Muscle layer of colon (tissue), 2 donors: Measurements from ENCODE around the gene SH2D1A.
"Not testable (repeated sequence)": the region's sequence is repeated elsewhere in the genome, so short reads cannot be mapped to it uniquely, and the experiment has no call there.

ENCODE experiments used
- H3K27ac ChIP-seq: one replicate; pipeline ENCODE4 v1.7.0; 2013; ENCODE audit warnings: low read depth, mild to moderate bottlenecking, low read length, moderate library complexity
- H3K27me3 ChIP-seq, 2 donors: one replicate each; pipeline ENCODE4 v1.7.0; 2013; ENCODE audit warnings: low read length in 2 of 2, mild to moderate bottlenecking in 2 of 2; ENCODE audit not compliant: insufficient read depth in 2 of 2, control insufficient read depth in 1 of 2
- H3K36me3 ChIP-seq: one replicate; pipeline ENCODE4 v1.7.0; 2013; ENCODE audit warnings: mild to moderate bottlenecking, low read length; ENCODE audit not compliant: insufficient read depth
- H3K4me1 ChIP-seq: one replicate; pipeline ENCODE4 v1.7.0; 2013; ENCODE audit warnings: mild to moderate bottlenecking, low read length; ENCODE audit not compliant: insufficient read depth
- H3K4me3 ChIP-seq, 2 donors: one replicate each; pipeline ENCODE4 v1.7.0; 2013; ENCODE audit warnings: low read length in 2 of 2, low read depth in 1 of 2, mild to moderate bottlenecking in 1 of 2, moderate library complexity in 1 of 2
- H3K9ac ChIP-seq: one replicate; pipeline ENCODE4 v1.7.0; 2013; ENCODE audit warnings: low read length
- H3K9me3 ChIP-seq: one replicate; pipeline ENCODE4 v1.7.0; 2013; ENCODE audit warnings: mild to moderate bottlenecking, low read length
- donor health status: abdominal sarcoma.
- donor health status: Adenocarcinoma of cecum.

The SH2D1A gene

DNA sequence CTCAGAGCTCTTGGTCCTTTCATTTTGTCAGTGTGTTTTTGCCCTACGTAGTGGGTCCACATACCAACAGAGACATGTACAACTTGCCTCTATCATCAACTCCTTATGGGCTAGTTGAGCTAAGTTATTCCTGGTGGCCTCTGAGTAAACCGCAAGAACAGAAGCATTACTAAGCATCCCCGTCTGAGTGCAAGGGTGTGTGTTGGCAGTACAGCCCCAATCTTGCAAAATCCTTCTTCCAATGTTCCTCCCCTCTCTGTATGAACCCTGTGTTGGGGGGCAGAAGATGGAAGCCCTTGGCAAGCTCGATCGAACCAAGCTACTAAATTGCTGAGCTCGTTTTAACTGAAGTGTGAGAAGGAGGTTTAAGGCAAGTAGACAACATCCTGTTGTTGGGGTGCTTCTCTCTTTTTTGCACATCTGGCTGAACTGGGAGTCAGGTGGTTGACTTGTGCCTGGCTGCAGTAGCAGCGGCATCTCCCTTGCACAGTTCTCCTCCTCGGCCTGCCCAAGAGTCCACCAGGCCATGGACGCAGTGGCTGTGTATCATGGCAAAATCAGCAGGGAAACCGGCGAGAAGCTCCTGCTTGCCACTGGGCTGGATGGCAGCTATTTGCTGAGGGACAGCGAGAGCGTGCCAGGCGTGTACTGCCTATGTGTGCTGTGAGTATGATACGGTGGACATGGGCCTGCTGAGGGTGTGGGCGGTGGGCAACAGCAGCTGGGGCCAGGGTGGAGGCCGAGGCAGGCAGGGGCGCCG is at the start of gene SH2D1A:
TSS of gene SH2D1A (plus strand) at position 447 of the 760 bp plus-strand sequence. CDS start at position 527, 80 bp downstream.
- H3K4me1 ChIP-seq = no peaks in the 10 kb centered on the region
- H3K27me3 ChIP-seq = no peaks in the 10 kb centered on the region
- H3K36me3 ChIP-seq = no peaks in the 10 kb centered on the region
- no peaks in the 10 kb centered on the region for H3K9me3 ChIP-seq
- H3K4me3 ChIP-seq = no peak within 1 kb of the TSS
- H3K27ac ChIP-seq = no peak within 1 kb of the TSS
- H3K9ac ChIP-seq = no peak within 1 kb of the TSS

DNA sequence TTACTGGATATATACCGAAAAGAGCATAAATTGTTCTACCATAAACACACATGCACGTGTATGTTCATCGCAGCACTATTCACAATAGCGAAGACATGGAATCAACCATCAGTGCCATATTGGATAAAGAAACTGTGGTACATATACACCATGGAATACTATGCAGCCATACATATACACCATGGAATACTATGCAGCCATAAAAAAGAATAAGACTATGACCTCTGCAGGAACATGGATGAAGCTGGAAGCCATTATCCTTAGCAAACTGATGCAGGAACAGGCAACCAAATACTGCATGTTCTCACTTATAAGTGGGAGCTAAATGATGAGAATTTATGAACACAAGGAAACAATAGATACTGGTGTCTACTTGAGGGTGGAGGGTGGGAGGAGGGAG is 47.0 kb upstream of the SH2D1A start:
- not testable (repeated sequence) for H3K4me1 ChIP-seq, H3K4me3 ChIP-seq, H3K9ac ChIP-seq, H3K9me3 ChIP-seq, H3K36me3 ChIP-seq, H3K27me3 ChIP-seq, H3K27ac ChIP-seq

GRCh38 chrX:124300405-124300804 is 46.0 kb upstream of the SH2D1A start:
- Histone ChIP-seq H3K4me3 (no peak overlapping the region), H3K36me3 (no peaks in the 10 kb centered on the region), H3K9me3 (no peaks in the 10 kb centered on the region), H3K9ac (no peak overlapping the region), H3K27ac (no peak overlapping the region), H3K4me1 (no peaks in the 10 kb centered on the region), H3K27me3 (no peaks in the 10 kb centered on the region)

DNA sequence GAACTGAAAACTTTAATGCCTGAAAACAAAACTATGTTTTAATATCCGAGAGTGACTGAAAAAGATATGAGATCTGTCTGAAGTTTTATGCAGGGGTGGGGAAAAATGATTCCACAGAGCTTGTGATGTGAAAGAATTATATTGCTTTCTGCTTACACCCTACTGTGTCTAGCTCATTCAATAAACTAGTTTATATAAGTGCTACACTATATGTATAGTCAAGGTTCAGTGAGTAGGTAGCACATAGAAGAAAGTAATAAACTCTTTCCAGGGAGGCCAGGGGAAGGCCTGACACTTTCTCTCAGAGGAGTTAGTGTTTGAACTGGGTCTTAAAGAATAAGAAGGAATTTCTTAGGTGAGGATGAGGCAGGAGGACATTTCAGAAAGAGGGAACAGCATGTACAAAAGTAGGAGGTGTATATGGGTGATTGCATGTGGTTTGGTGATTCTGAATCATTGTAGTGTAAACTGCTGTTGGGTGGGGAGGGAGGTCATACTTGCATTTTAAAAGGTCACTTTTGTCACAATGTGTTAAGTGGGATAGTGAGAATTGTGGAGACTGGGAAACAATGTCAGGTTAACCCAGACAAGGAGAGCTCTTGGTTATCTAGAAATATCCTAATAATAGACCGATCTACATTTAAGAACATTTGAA is 39.0 kb upstream of the SH2D1A start:
- Histone ChIP-seq H3K27me3 (no peaks in the 10 kb centered on the region), H3K9ac (no peak overlapping the region), H3K4me3 (no peak overlapping the region), H3K9me3 (no peaks in the 10 kb centered on the region), H3K36me3 (no peaks in the 10 kb centered on the region), H3K4me1 (no peaks in the 10 kb centered on the region), H3K27ac (no peak overlapping the region)

DNA sequence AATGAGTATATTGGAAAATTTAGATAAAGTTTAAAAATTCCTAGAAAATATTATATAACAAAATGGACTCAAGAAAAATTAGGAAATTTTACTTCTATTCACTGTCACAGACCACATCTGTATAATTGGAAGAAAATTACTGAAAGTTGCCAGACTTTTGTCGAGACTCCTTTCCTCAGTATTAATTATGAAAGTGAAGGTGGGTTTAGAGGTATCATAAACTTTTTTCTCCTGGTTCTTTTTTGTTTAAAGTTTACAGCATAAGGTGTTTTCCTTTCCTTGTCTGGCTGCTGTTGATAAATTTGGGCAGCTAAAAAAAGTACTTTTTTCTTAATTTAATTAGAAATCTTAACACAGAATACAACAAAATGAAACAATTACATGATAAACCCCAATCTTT is 20.6 kb upstream of the SH2D1A start:
- Histone ChIP-seq H3K4me3 (no peak overlapping the region), H3K27me3 (no peaks in the 10 kb centered on the region), H3K4me1 (no peaks in the 10 kb centered on the region), H3K9ac (no peak overlapping the region), H3K9me3 (no peaks in the 10 kb centered on the region), H3K36me3 (no peaks in the 10 kb centered on the region), H3K27ac (no peak overlapping the region)

DNA sequence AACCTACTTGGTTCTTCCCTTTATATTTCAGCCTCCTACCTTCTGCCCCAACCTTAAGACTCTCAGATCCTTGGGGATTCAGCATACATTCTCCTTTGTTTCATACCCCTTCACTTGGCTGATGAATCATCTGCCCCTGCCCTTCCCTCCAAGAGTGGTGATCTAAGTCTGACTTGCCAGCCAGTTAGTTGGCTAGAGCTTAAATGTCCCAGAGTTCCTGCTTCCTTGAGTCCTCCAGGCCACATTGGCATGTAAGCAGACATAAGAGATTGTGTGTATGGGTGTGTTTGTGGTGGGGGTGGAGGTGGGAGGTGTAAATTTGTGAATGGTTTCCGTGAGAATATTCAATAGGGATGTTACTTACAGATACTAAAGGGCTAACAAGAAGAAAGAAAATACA is 17.6 kb upstream of the SH2D1A start:
- Histone ChIP-seq H3K4me1 (no peaks in the 10 kb centered on the region), H3K9ac (no peak overlapping the region), H3K36me3 (no peaks in the 10 kb centered on the region), H3K4me3 (no peak overlapping the region), H3K27ac (no peak overlapping the region), H3K9me3 (no peaks in the 10 kb centered on the region), H3K27me3 (peaks cover 0 to 6% of the 10 kb centered on the region in 2 donors)

- Histone ChIP-seq H3K27ac (no peak within 1 kb of the TSS), H3K4me3 (no peak within 1 kb of the TSS), H3K9me3 (no peaks in the 10 kb centered on the region), H3K9ac (no peak within 1 kb of the TSS), H3K27me3 (peaks cover 0 to 10% of the 10 kb centered on the region in 2 donors), H3K36me3 (no peaks in the 10 kb centered on the region), H3K4me1 (no peaks in the 10 kb centered on the region)
Observed at GRCh38 chrX:124332481-124333424, 13.6 kb upstream of the SH2D1A start, which contains the start of gene TEX13D. Gene TEX13D (plus strand): TSS chrX:124332660. CDS start chrX:124332918, 258 bp downstream.

GRCh38 chrX:124333862-124334261 is 12.5 kb upstream of the SH2D1A start:
- no peaks in the 10 kb centered on the region for H3K9me3 ChIP-seq
- H3K4me1 ChIP-seq = no peaks in the 10 kb centered on the region
- no peak overlapping the region for H3K9ac ChIP-seq
- no peaks in the 10 kb centered on the region for H3K36me3 ChIP-seq
- H3K27ac ChIP-seq = no peak overlapping the region
- peaks cover 0 to 10% of the 10 kb centered on the region in 2 donors for H3K27me3 ChIP-seq
- no peak overlapping the region for H3K4me3 ChIP-seq

- H3K27me3 ChIP-seq = peaks cover 0 to 10% of the 10 kb centered on the region in 2 donors
- H3K4me3 ChIP-seq, H3K9me3 ChIP-seq, H3K9ac ChIP-seq, H3K36me3 ChIP-seq, H3K4me1 ChIP-seq, H3K27ac ChIP-seq: not testable (repeated sequence)
Observed at GRCh38 chrX:124334555-124334954, 11.8 kb upstream of the SH2D1A start.

DNA sequence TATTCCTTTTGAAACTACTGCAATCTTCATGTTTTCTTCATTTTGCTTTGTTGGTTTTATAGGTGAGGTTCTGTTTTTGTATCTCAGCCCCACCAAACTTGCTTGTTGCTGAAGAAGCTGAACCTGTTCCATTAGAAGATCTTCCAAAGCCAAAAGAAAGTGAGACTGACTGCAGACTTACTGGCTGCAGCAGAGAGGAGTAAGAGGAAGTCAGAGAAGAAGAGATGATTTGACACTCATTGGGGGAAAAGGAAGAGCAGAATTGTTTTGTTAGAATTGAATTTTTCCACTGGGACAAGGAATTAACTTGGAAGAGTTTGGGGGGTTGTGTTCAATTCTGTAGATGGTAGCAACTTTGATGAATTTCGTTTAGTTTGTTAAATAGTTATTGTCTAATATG is 10.8 kb upstream of the SH2D1A start:
- H3K27ac ChIP-seq = no peak overlapping the region
- H3K36me3 ChIP-seq = no peaks in the 10 kb centered on the region
- H3K9me3 ChIP-seq = no peaks in the 10 kb centered on the region
- no peaks in the 10 kb centered on the region for H3K4me1 ChIP-seq
- H3K27me3 ChIP-seq = peaks cover 0 to 10% of the 10 kb centered on the region in 2 donors
- no peak overlapping the region for H3K9ac ChIP-seq
- no peak overlapping the region for H3K4me3 ChIP-seq

- Histone ChIP-seq H3K4me1 (no peaks in the 10 kb centered on the region), H3K27me3 (peaks cover 0 to 10% of the 10 kb centered on the region in 2 donors), H3K4me3 (no peak overlapping the region), H3K9ac (no peak overlapping the region), H3K27ac (no peak overlapping the region), H3K9me3 (no peaks in the 10 kb centered on the region), H3K36me3 (no peaks in the 10 kb centered on the region)
Observed at GRCh38 chrX:124337916-124338315, 8.4 kb upstream of the SH2D1A start.
